Activated T-helper 1 cell treated with Interleukin-2 at 50 U/mL for 16 hours (primary cell): Measurements from ENCODE around the gene LAIR1.
"Not testable (repeated sequence)": the region's sequence is repeated elsewhere in the genome, so short reads cannot be mapped to it uniquely, and the experiment has no call there.

Source experiments
- DNase-seq: peaks from one replicate; pipeline ENCODE4 v3.0.0-alpha.2; 2020; ENCODE audit warnings: low read depth

The LAIR1 gene, protein sequence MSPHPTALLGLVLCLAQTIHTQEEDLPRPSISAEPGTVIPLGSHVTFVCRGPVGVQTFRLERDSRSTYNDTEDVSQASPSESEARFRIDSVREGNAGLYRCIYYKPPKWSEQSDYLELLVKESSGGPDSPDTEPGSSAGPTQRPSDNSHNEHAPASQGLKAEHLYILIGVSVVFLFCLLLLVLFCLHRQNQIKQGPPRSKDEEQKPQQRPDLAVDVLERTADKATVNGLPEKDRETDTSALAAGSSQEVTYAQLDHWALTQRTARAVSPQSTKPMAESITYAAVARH

DNA sequence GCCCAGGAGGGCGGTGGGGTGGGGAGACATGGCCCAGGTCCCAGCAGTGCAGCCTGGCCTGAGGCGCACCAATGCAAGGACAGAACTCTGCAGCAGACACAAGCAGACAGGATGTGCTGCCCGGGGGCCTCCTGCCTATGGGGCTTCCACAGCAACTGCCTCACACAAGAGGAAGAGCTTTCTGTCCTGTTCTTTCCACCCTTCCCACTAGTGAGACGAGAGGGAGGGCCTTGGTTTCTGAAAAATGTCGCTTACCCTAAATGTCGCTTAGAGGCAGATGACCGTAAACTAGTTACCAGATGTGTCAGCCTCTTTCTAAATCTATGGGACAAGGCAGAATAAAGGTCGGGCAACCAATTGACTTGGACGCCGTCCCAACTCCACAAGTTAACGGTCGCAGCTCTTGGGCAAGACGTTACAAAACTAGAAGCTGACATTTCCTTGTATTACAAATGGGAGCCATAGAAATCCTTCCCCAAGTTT, at the start of gene LAIR1:
Gene LAIR1 (minus strand): TSS at position 157 of the 483 bp plus-strand sequence. CDS start 127 bp downstream, at position 30.
- peak; percentile 25 for DNase-seq

DNA sequence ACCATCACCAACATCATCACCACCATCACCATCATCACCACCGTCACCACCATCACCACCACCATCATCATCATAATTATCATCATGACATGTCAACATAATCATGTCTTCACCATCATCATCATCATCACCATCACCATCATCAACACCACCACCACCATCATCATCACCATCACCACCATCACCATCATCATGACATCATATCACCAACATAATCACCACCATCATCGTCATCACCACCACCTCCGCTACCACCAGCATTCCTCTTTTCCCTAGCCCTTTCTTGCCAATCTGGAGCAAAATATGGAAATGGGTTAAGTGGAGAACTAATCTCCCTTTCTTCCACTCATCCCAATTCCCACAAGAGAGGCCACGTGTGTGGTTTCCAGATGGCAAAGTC, 49.4 kb upstream of the LAIR1 start:
- no peak for DNase-seq

DNA sequence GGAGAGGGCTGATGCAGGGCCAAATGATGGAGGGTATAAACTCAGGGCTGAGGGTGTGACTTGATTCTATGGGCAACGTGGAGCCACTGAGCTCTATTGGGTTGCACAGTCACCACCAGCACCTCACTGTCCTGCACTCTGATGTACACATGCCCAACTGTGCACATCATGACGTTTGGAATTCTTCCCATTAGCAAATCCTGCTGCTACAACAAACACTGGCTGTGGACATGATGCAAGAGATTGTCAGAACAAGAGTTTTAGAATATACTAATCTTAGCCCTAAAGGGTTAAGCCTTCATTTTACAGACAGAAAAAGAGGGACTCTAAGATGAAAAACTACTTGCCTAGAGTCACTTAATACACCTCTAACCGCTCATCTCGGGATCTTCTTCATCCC, 48.1 kb upstream of the LAIR1 start:
- DNase-seq = no peak

DNA sequence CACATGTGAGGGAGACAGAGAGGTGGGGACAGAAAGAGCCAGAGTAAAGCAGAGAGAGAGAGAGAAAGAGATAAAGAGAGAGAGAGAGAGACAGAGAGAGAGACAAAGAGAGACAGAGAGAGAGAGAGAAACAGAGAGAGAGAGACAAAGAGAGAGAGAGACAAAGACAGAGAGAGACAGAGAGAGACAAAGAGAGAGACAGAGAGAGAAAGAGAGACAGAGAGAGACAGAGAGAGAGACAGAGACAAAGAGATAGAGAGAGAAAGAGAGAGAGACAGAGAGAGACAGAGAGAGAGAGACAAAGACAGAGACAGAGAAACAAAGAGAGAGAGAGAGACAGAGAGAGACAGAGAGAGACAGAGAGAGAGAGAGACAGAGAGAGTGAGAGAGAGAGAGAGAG, 46.3 kb upstream of the LAIR1 start:
- no peak for DNase-seq

DNA sequence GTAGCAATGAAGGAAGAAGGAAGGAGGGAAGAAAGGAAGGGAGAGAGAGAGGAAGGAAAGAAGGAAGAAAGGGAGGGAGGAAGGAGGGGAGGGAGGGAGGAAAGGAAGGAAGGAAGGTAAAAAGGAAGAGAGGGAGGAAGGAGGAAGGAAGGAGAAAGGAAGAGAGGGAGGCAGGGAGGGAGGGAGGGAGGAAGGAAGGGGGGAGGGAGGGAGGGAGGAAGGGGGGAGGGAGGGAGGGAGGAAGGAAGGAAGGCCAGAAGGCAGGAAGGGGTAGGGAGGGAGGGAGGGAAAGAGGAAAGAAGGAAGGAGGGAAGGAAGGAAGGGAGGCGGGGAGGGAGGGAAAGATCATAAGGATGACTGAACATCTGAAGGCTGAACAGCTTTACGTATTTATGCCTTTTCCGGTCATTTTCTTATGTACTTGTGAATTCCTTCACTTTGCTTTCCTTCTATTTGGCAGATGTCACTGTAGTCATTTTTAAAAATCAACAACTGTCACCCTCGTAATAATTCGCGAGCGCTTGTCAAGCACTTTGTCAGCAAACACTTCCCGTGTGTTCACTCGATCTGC, 43.8 kb upstream of the LAIR1 start:
- DNase-seq = no peak

DNA sequence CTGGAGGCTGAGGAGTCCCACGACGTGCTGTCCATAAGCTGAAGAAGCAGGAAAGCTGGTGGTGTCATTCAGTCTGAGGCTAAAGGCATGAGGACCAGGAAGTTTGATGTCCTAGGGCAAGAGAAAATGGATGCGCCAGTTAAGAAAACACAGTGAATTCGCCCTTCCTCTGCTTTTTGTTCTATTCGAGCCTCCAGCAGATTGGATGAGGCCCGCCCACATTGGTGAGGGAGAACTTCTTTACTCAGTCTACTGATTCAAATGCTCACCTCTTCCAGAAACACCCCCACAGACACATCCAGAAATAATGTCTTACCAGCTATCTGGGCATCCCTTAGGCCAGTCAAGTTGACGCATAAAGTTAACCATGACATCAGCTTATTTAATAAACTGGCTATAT, 43.0 kb upstream of the LAIR1 start:
- DNase-seq = no peak

DNA sequence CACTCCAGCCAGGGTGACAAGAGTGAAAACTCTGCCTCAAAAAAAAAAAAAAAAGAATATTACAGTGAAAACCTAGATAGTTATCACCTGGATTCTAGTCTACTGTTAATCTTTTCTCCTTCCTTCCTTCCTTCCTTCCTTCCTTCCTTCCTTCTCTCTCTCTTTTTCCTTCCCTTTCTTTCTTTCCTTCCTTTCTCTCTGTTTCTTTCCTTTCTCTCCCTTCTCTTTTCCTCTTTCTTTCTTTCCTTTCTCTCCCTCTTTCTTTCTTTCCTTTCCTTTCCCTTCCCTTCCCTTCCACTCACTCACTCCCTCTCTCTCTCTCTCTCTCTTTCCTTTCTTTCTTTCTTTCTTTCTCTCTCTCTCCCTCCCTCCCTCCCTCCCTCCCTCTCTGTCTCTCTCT, 40.9 kb upstream of the LAIR1 start:
- no peak for DNase-seq

DNA sequence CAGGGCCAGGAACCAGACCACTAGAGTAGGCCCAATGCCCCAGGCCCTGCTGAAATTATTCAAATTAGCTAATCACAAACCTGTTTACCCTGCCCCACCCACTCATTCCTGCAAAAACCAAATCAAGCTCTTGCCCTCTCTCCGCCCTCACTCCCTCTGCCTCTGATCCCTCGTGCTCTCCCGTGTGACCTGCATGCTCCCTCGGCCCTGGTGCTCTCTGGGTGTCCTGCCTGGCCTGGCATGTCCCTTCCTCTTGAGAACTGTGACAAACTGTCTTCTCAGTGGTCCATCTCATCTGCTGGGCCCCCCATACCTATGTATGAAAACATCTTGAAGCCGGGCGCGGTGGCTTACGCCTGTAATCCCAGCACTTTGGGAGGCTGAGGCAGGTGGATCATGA, 38.3 kb upstream of the LAIR1 start:
- DNase-seq = no peak

DNA sequence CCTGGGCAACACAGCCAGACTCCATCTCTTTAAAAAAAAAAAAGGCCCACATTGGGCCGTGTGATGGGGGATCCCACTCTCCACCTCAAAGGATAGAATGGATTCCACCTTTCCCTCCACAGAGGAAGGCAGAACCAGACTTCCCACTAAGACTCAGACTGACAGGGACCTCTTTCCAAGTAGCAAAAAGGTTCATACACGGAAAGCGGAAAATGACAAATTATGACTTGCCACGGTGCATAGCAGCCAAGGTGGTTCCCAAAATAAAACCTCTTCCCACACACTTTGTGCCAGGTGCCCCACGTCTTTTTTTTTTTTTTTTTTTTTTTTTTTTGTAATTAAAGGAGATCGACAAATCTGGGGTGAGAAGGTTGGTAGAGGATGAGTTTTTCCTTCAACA, 36.2 kb upstream of the LAIR1 start:
- no peak for DNase-seq

DNA sequence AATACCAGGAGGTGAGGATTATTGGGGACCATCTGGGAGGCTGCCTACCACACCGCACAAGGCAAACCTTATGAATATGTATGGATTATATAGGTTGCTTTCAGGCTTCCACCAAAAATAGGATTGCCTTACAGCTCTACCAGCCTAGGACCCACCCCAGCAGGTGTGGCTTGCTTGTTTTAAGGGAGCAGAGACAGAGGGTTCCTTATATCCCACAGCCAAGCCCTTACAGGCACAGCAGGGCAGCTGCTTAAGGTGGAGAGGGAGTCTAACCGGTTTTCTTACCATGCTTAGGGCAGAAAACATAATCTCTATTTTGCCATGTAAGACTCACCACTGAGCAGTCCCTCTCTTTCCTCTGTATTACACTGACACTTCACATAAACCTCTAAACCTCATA, 34.5 kb upstream of the LAIR1 start:
- no peak for DNase-seq

DNA sequence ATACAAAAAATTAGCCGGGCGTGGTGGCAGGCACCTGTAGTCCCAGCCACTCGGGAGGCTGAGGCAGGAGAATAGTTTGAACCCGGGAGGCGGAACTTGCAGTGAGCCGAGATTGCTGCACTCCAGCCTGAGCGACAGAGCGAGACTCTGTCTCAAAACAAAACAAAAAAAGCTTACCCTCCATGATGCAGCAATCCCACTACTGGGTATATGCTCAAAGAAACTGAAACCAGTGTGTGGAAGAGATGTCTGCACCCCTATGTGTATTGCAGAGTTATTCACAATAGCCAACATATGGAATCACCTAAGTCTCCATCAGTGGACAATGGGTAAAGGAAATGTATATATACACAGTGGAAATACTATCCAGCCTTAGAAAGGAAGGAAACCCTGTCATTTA, 31.0 kb upstream of the LAIR1 start:
- DNase-seq = no peak

DNA sequence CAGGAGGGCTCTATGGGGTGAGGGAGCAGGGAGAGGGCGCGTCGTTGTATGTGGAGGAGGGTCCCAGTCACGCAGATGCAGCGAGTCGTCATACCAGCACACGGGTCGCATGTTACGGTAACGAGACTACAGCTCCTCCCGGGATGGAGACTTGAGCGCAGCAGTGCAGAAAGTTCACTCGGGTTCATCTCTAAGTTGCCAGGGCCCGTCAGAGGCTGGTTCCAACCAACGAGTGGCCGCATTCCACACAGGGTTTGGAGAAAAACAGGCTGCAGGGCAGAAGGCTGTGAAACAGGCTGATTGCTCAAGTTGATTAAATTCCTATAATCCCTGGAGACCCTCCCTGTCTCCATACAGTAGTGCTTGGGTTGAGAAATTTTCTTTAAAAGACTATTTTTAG, 28.6 kb upstream of the LAIR1 start:
- DNase-seq = no peak

DNA sequence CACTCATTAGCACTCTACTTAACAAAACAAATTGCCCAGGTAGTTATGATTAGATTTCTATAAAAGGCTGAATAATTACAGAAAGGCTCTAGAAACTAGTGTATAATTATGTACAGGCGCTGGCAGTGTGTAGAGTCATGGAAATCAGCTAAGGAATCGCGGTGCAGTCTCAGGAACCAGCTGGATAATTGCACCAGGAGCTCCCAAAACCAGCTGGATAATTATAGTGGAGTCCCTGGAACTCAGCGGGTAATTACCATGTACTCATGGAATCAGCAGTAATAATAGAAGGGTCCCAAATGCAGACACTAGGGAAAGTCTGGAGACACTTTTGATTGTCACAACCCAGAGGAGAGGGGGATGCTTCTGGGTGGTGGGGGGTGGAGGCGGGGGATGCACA, 27.4 kb upstream of the LAIR1 start:
- no peak for DNase-seq

DNA sequence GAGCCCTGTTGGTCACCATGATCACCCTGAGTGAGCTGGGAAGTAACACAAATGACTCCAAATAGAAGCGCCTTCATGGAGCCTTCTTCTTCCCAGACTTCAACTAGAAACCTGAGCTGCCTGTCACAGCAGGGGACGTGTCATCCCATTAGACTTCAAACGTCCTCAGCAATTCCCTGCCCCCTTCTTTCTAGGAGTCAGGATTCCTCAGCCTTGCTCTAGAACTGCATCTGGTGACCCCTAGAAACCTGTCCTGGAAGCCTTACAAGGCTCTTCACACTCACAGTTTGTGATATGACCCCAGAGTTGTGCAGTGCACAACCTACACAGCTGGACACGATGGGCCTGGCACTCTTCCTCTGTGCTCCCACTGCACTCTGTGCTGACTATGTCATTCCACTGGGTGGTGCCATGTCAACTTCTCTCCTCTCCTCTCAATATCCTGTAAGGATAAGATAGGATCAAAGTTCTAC, 26.9 kb upstream of the LAIR1 start:
- no peak for DNase-seq

DNA sequence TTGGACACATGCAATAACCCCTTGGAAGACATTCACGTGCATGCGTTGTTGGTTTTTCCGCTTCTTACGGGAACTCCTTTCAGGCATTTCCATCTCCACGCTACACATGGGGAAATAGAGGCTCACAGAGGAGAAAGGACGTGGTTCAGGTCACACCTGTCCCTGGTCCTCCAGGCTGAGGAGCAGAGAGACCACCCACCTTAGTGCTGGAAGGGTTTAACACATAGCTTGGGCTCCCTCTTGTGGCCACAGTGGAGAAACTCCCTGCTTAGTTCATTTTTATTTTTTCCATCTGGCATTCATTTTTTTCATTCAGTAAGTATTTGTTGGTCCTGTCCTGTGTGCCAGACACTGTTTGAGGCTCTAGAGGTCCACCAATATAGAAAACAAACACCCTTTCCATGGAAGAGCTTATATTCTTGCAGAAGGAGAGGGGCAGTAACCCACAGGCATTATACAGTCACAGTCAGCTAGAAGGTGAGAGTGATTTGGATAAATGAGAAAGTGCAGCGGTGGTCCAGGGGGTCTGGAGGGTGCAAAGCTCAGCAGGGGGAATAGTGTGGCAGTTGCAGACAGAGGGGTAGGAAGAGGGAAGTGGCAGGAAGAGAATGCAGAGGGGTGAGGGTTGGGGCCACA, 26.3 kb upstream of the LAIR1 start:
- DNase-seq = peak; percentile 37

DNA sequence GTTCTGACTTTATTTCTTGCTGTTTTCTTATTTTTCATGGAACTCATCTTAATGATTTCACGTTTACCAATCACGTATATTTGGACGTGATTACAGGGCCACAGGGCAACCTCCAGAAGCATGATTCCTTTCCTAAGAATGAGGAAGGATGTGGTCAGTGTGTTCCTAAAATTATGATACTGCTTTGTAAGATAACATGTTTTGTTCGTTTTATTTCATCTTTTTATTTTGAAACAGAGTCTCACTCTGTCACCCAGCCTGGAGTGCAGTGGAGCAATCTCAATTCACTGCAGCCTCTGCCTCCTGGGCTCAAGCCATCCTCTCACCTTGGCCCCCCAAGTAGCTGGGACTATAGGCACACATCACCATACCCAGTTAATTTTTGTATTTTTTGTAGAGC, 24.8 kb upstream of the LAIR1 start:
- no peak for DNase-seq

DNA sequence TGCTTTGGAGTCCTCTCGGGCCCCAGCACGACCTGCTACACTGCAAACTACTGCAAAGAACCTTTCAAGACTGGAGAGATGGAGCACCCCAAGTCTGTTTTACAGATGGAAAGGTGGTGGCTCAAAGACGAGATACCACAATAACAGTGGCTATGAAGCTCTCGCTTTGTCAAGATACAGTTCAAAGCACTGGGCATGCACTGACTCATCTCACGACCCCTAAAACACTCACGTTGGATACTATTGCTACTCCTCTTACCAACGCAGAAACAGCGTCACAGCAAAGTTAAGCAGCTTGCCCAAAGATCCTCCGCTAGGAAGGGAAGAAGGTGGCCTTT, 24.0 kb upstream of the LAIR1 start:
- no peak for DNase-seq

DNA sequence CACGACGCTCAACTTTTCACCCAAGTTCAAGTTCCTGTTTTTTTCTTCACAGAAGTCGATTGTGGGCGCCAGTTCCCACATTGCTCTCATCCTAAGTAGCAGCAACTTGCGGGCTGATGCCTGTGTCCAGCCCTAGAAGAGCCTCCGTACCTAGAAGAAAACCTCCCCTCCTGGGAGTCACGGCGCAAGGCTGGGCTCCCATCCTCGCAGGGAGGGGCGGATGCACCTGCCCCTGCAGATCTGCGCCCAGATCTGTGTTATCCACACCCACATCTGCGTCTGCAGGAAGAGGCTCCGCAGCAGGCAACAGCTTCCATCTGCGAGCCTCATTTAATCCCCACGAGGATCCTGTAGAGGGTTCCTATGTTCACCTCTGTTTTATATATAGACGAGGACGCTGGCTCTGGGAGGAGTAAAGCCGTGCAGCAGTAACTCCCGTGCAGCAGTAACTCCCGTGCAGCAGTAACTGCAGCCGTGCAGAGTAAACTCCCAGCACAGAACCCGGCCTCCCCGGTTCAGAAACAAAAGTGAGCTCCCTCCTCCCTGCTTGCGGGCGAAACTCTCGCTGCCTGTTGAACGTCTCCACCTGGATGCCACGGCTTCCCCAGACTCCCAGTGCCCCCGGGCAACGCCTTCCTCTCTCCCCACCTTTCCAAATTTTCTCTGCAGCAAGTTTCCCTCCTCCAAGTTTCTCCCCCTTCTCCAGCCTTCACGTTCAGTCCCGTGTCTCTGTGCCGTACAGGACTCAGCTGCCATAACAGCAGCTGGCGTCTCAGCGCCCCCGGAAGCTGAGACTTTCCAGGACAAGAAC, 23.5 kb upstream of the LAIR1 start:
- peak; percentile 26 for DNase-seq

DNA sequence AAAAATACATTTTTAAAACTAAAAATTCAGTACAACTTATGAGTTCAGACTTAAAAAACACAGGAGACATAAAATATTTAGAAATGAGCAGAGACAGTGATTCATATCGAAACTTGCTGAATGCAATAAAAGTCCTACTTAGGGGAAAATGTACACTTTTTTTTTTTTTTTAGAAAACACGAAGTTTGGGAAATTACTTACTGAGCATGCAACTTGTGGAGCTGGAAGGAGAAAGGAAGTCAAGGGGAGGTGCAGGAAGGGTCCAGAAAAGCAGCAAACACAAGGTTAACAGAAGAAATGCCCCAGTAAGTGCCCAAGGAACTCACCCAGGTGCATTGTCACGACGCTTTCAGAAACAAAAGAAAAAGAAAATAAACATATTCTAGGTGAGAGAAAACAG, 18.6 kb upstream of the LAIR1 start:
- no peak for DNase-seq

DNA sequence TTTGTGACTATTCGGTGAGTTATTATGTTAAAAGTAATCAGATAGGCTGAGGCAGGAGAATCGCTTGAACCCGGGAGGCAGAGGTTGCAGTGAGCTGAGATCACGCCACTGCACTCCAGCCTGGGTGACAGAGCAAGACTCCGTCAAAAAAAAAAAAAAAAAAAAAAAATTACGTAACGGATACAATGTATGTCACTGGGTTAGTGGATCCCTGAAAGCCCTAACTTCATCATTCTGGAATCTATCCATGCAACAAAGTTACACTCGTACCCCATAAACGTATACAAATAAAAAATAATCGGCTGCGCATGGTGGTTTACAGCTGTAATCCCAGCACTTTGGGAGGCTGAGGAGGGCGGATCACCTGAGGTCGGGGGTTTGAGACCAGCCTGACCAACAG, 17.3 kb upstream of the LAIR1 start:
- DNase-seq = not testable (repeated sequence)

DNA sequence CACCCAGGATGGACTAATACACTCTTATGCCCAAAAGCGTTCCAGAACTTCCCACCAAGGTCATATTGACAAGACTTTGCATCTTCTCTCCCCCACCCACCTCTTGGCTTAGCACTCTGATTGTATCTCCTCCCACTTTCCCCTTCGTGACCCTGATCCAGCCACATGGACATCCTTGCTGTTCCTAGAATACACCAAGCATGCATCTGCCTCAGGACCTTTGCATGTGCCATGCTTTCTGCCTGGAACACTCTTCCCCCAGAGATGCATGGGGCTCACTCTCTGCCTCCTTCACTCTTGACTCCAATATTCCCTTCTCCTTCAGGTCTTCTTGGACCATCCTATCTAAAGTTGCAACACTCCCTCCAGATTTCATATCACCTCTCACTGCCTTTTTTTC, 16.2 kb upstream of the LAIR1 start:
- DNase-seq = no peak

DNA sequence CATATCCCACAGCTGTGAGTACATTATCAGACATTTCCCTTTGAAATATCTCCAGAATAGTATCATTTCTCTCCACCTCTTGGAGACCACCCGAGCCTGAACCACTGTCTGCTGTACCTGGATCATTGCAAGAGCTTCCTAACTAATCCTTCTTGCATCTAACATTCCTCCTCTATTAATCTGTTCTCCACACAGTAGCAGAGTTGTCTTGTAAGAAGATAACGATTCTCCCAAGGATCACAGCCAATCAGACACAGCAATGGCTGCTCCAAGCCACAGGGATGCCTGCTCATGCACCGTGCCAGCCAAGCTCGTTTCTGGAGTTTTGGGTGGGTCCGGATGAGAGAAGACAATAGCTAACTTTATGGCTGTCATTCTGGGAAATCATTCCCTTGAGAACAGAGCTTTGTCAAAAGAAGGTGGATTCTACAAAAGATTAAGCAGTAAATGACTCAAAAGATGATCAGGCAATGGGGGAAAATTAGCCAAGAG, 14.5 kb upstream of the LAIR1 start:
- no peak for DNase-seq
